Measurements from ENCODE around the gene LUZP2.

LUZP2 gene

DNA sequence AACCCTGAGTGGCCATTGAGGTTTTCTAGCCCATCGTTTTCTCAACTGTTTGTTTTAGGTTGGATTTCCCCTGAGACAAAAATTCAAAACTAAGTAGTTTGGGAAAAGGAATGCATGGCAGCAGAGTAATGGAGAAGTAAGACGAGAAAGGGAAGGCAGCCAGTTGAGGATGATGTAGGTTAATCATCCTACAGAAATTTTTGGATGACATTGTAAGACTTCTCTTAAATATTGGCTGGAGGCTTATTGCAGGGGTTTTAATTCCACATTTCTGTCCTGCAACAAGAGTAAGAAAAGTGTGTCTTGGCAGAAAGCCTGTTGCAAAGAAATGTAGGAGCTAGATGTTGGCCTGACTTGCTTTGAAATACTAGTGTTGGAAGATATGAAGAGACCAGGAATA is 308.8 kb downstream of the LUZP2 start:
- in situ Hi-C loops (cut with HindIII; ENCODE audit: low sequenced_read_pairs), result no loop called here

DNA sequence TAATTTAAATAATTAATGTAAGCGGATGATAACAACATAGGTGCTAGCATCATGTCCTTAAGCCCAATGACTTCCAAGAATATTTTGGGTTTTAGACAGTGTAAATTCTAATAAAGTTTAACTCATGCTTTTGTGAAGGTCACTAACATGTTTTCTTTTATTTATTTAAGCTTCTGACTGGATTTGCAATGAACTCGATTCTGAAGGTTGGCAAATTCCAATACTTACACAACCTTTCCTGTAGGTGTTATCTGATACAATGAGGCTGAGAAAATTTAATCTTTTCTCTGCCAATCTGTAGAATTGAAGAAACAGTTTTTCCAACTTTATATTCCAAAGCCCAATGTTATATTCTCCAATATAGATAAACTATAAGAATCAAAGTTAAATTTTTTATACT is 311.3 kb downstream of the LUZP2 start:
- in situ Hi-C loops (cut with HindIII; ENCODE audit: low sequenced_read_pairs), result no loop called here

DNA sequence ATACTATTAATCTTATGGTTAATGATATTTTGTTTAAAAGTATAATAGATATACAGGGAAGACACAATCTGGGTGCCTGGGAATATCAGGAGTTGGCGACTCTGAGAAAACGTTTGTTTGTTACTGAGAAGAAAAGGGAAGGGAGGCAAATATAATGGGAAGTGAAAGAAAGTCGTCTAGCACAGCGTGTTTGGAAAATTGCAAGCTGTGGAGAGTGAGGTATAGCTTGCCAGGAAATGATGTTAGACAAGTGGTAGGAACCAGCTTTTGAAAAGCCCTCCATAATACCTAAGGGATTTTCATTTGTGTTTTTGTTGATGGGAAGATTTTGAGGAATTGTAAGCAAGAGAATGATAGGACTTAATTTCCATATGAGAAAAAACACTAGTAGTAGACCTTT is 322.2 kb downstream of the LUZP2 start:
- in situ Hi-C loops (cut with HindIII; ENCODE audit: low sequenced_read_pairs), result no loop called here

- in situ Hi-C loops (cut with HindIII; ENCODE audit: low sequenced_read_pairs), result no loop called here
Measured at GRCh38 chr11:24819863-24820434, 323.1 kb downstream of the LUZP2 start.

GRCh38 chr11:24820541-24820940 is 323.7 kb downstream of the LUZP2 start:
- in situ Hi-C loops (cut with HindIII; ENCODE audit: low sequenced_read_pairs), result no loop called here

GRCh38 chr11:24828938-24829605 is 332.2 kb downstream of the LUZP2 start:
- in situ Hi-C loops (cut with HindIII; ENCODE audit: low sequenced_read_pairs), result no loop called here

- in situ Hi-C loops (cut with HindIII; ENCODE audit: low sequenced_read_pairs), result no loop called here
Measured at GRCh38 chr11:24833573-24833972, 336.7 kb downstream of the LUZP2 start.

GRCh38 chr11:24837112-24837511 is 340.3 kb downstream of the LUZP2 start:
- in situ Hi-C loops (cut with HindIII; ENCODE audit: low sequenced_read_pairs), result no loop called here

GRCh38 chr11:24842308-24842707 is 345.5 kb downstream of the LUZP2 start:
- in situ Hi-C loops (cut with HindIII; ENCODE audit: low sequenced_read_pairs), result no loop called here

GRCh38 chr11:24844406-24844805 is 347.6 kb downstream of the LUZP2 start:
- in situ Hi-C loops (cut with HindIII; ENCODE audit: low sequenced_read_pairs), result no loop called here

GRCh38 chr11:24848857-24849256 is 352.0 kb downstream of the LUZP2 start:
- in situ Hi-C loops (cut with HindIII; ENCODE audit: low sequenced_read_pairs), result no loop called here

- in situ Hi-C loops (cut with HindIII; ENCODE audit: low sequenced_read_pairs), result no loop called here
Measured at GRCh38 chr11:24855951-24856350, 359.1 kb downstream of the LUZP2 start.

DNA sequence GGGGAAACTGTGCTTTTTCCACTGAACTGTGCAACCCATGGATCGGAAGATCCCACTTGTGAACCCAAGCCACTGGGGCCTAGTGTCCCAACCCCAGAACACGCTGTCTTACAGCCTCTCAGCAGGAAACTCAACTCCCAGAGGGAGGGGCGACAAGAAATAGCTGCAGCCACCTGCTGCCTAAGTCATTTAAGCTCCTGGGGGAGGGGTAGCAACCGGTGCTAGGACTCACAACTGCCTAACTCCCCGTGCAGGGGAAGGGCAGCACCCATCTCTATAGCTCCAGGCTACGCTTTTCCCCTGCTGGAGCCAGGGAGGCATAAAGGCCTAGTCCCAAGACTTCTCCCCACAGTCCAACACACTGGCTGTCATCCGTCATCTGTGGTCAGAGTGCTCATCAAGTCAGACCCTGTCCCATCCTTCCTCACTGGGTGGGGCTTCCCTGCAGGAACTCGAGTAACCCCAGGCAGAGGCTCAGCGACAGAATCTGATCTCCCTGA is 363.0 kb downstream of the LUZP2 start:
- in situ Hi-C loops (cut with HindIII; ENCODE audit: low sequenced_read_pairs), result no loop called here

- in situ Hi-C loops (cut with HindIII; ENCODE audit: low sequenced_read_pairs), result no loop called here
Measured at GRCh38 chr11:24861440-24861839, 364.6 kb downstream of the LUZP2 start.

GRCh38 chr11:24866743-24867142 is 369.9 kb downstream of the LUZP2 start:
- in situ Hi-C loops (cut with HindIII; ENCODE audit: low sequenced_read_pairs), result no loop called here

GRCh38 chr11:24870048-24870447 is 373.2 kb downstream of the LUZP2 start:
- in situ Hi-C loops (cut with HindIII; ENCODE audit: low sequenced_read_pairs), result no loop called here

DNA sequence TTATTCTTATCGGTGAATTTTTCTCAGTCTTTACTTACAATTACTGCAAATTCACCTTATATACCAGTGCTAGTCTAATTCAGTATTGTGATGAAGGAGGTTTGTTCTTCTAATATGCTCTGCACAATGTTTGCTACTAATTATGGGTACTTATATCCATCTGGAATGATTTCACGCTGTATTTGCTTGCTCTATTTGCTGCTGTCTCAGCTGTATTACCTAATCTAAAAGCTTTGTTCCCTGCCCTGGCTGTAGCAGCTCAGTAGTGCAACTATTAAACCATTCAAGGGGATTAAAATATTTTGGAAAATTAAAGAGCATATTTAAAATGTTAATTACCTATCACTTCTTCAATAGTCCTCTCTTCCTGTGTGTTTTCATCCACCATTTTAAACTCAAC is 375.3 kb downstream of the LUZP2 start:
- in situ Hi-C loops (cut with HindIII; ENCODE audit: low sequenced_read_pairs), result no loop called here

GRCh38 chr11:24872651-24873311 is 375.9 kb downstream of the LUZP2 start:
- in situ Hi-C loops (cut with HindIII; ENCODE audit: low sequenced_read_pairs), result no loop called here

- in situ Hi-C loops (cut with HindIII; ENCODE audit: low sequenced_read_pairs), result no loop called here
Measured at GRCh38 chr11:24880962-24881361, 384.1 kb downstream of the LUZP2 start.

GRCh38 chr11:24885580-24886173 is 388.8 kb downstream of the LUZP2 start:
- in situ Hi-C loops (cut with HindIII; ENCODE audit: low sequenced_read_pairs), result no loop called here

- in situ Hi-C loops (cut with HindIII; ENCODE audit: low sequenced_read_pairs), result no loop called here
Measured at GRCh38 chr11:24886880-24887619, 390.2 kb downstream of the LUZP2 start.

Measured in DLD1 (cell line).